ENCODE results near the gene CD300C. TPM values are rescaled to one million over a fixed set of nuclear protein-coding genes. Genes with fewer than 3 reads are reported as not detected.

Gene CD300C
- total and polyA plus RNA-seq, 2 experiments from 2014 or later: 0.43 to 0.47 TPM

GRCh38 chr17:74569020-74570003, 23.4 kb upstream of the CD300C start:
- H3K9me2 ChIP-seq (replicated peaks; ENCODE audit: insufficient read depth): no peaks in the 10 kb centered on the region
- H3K27me3 ChIP-seq: no peaks in the 10 kb centered on the region
- no peaks in the 10 kb centered on the region for H4K20me1 ChIP-seq (ENCODE audit: insufficient read depth, poor library complexity, severe bottlenecking)
- DNase-seq (ENCODE audit: low spot score): peak; percentile 83
- H3K4me3 ChIP-seq: no peak overlapping the region
- H3K27ac ChIP-seq: peak overlapping the region; percentile 65
- no peak overlapping the region for H3K4me2 ChIP-seq
- no peaks in the 10 kb centered on the region for H3K4me1 ChIP-seq (ENCODE audit: insufficient read depth)
- H3K9me3 ChIP-seq (ENCODE audit: low read depth): no peaks in the 10 kb centered on the region
- 72% methylated on average over 32 of the region's 32 CpGs for WGBS (ENCODE audit: low lambda C conversion rate, missing lambda C conversion rate)
- no peaks in the 10 kb centered on the region for H3K79me2 ChIP-seq
- TF ChIP-seq EZH2phosphoT487 (IDR thresholded peaks at IDR 0.05; ENCODE audit: low read depth, severe bottlenecking, unreplicated experiment): no peak
- TF ChIP-seq CTCF (IDR thresholded peaks at IDR 0.05; ENCODE audit: poor library complexity): no peak
- H2AFZ ChIP-seq: no peak overlapping the region
- no peaks in the 10 kb centered on the region for H3K36me3 ChIP-seq (replicated peaks; ENCODE audit: insufficient read depth, low read depth)

GRCh38 chr17:74568106-74568873, 22.4 kb upstream of the CD300C start:
- TF ChIP-seq EZH2 (IDR thresholded peaks at IDR 0.05; ENCODE audit: borderline replicate concordance): no peak
- TF ChIP-seq CTCF (IDR thresholded peaks at IDR 0.05; ENCODE audit: poor library complexity): no peak
- TF ChIP-seq EZH2phosphoT487 (IDR thresholded peaks at IDR 0.05; ENCODE audit: low read depth, severe bottlenecking, unreplicated experiment): no peak
- Histone ChIP-seq H4K20me1 (ENCODE audit: insufficient read depth, poor library complexity, severe bottlenecking) (no peaks in the 10 kb centered on the region), H2AFZ (no peak overlapping the region), H3K79me2 (no peaks in the 10 kb centered on the region), H3K9me3 (ENCODE audit: low read depth) (no peaks in the 10 kb centered on the region), H3K4me1 (ENCODE audit: insufficient read depth) (no peaks in the 10 kb centered on the region), H3K4me2 (no peak overlapping the region), H3K27ac (no peak overlapping the region), H3K36me3 (replicated peaks; ENCODE audit: insufficient read depth, low read depth) (no peaks in the 10 kb centered on the region), H3K9me2 (replicated peaks; ENCODE audit: insufficient read depth) (no peaks in the 10 kb centered on the region), H3K4me3 (no peak overlapping the region), H3K27me3 (no peaks in the 10 kb centered on the region)
- WGBS (ENCODE audit: low lambda C conversion rate, missing lambda C conversion rate): 77% methylated on average over 4 of the region's 4 CpGs
- no peak for DNase-seq (ENCODE audit: low spot score)

- Histone ChIP-seq H2AFZ (no peak within 1 kb of the TSS), H3K79me2 (no peaks in the 10 kb centered on the region), H3K27me3 (no peaks in the 10 kb centered on the region), H3K4me3 (no peak within 1 kb of the TSS), H3K9me3 (ENCODE audit: low read depth) (no peaks in the 10 kb centered on the region), H3K4me1 (ENCODE audit: insufficient read depth) (no peaks in the 10 kb centered on the region), H4K20me1 (ENCODE audit: insufficient read depth, poor library complexity, severe bottlenecking) (no peaks in the 10 kb centered on the region), H3K9me2 (replicated peaks; ENCODE audit: insufficient read depth) (no peaks in the 10 kb centered on the region), H3K27ac (no peak within 1 kb of the TSS), H3K36me3 (replicated peaks; ENCODE audit: insufficient read depth, low read depth) (no peaks in the 10 kb centered on the region), H3K4me2 (no peak within 1 kb of the TSS)
- 89% methylated on average over 2 of the region's 2 CpGs for WGBS (ENCODE audit: low lambda C conversion rate, missing lambda C conversion rate)
- no peak for TF ChIP-seq CTCF (IDR thresholded peaks at IDR 0.05; ENCODE audit: poor library complexity)
- TF ChIP-seq EZH2phosphoT487 (IDR thresholded peaks at IDR 0.05; ENCODE audit: low read depth, severe bottlenecking, unreplicated experiment): no peak
- DNase-seq (ENCODE audit: low spot score): no peak
Measured at GRCh38 chr17:74567397-74567796, 21.5 kb upstream of the CD300C start, which contains the start of gene CD300H. CD300H (minus strand) TSS chr17:74567509.

Measured in hepatocyte (in vitro differentiated cells).